Purkinje cell (primary cell): Measurements from ENCODE around the gene ROGDI. TPM values are rescaled to one million over a fixed set of nuclear protein-coding genes. Genes with fewer than 3 reads are reported as not detected.

ENCODE experiments used
- polyA plus RNA-seq: library from polyadenylated mRNA; unstranded; fragments of >200 nt; fragmentation: Nextera tagmentation; gene quantifications from 2 replicates; pipeline ENCODE4 v1.2.1, GENCODE V29; 2014

ROGDI gene
- 27.7 and 31.0 TPM in 2 replicates for polyA plus RNA-seq

GRCh38 chr16:4801962-4802658 lies at the start of gene ROGDI:
ROGDI (minus strand) TSS chr16:4802633; CDS start chr16:4802571, 62 bp downstream.

GRCh38 chr16:4846901-4847773 lies 44.7 kb upstream of the ROGDI start, which contains the start of the genes GLYR1 and UBN1:
GLYR1 (minus strand) TSS chr16:4847288; CDS start chr16:4847265, 23 bp downstream.
UBN1 (plus strand) TSS chr16:4847481; CDS start chr16:4852918, 5,437 bp downstream.

GRCh38 chr16:4795181-4795827 lies 7.1 kb downstream of the ROGDI start, which contains the start of gene SMIM22:
SMIM22 (plus strand) TSS chr16:4795369; CDS start chr16:4795735, 366 bp downstream.

GRCh38 chr16:4787627-4788482 lies 14.6 kb downstream of the ROGDI start, which contains the start of gene SEPTIN12:
SEPTIN12 (minus strand) TSS chr16:4788345; CDS start chr16:4787645, 700 bp downstream.

GRCh38 chr16:4766875-4767628 lies 35.4 kb downstream of the ROGDI start, which contains the start of gene ZNF500:
ZNF500 (minus strand) TSS chr16:4767162; CDS start chr16:4765978, 1,184 bp downstream.

Other genes starting within 250 kb of the ROGDI start
- gene C16orf96, start 246.3 kb downstream of the ROGDI start, polyA plus RNA-seq: not detected in 2 replicates
- gene UBALD1, start 187.7 kb downstream of the ROGDI start, polyA plus RNA-seq: 1.7 and 2.7 TPM in 2 replicates
- gene MGRN1, start 177.8 kb downstream of the ROGDI start, polyA plus RNA-seq: 0.22 and 1.2 TPM in 2 replicates
- gene NUDT16L1, start 109.1 kb downstream of the ROGDI start, polyA plus RNA-seq: 10.8 and 19.1 TPM in 2 replicates
- gene ANKS3, start 68.4 kb downstream of the ROGDI start, polyA plus RNA-seq: 0.14 and 5.5 TPM in 2 replicates
- 0.27 TPM in 1 of 2 replicates, not detected in the other for gene DNAAF8, start 68.1 kb downstream of the ROGDI start, polyA plus RNA-seq
- 0.11 and 1.2 TPM in 2 replicates for gene ZNF500, start 35.5 kb downstream of the ROGDI start, polyA plus RNA-seq
- not detected in 2 replicates for gene SEPTIN12, start 14.3 kb downstream of the ROGDI start, polyA plus RNA-seq
- gene SMIM22, start 7.3 kb downstream of the ROGDI start, polyA plus RNA-seq: not detected in 2 replicates
- gene GLYR1, start 44.7 kb upstream of the ROGDI start, polyA plus RNA-seq: 20.4 and 37.1 TPM in 2 replicates
- gene UBN1, start 44.8 kb upstream of the ROGDI start, polyA plus RNA-seq: 0.97 and 3.4 TPM in 2 replicates
- 0.13 and 1.9 TPM in 2 replicates for gene PPL, start 134.5 kb upstream of the ROGDI start, polyA plus RNA-seq
- gene SEC14L5, start 155.7 kb upstream of the ROGDI start, polyA plus RNA-seq: 0.55 and 1.8 TPM in 2 replicates
- 1.9 and 10.8 TPM in 2 replicates for gene NAGPA, start 231.3 kb upstream of the ROGDI start, polyA plus RNA-seq